HCT116 (cell line): ENCODE results near the gene RUNX1. TPM values are rescaled to one million over a fixed set of nuclear protein-coding genes. Genes with fewer than 3 reads are reported as not detected.

ENCODE experiments used
- ATAC-seq: fragments of 200-7000 bp; cut with Tn5 transposase; 2 replicates; pipeline ENCODE4 v1.9.1; 2020; ENCODE audit warnings: mild to moderate bottlenecking, moderate library complexity
- BruUV-seq: library from RNA; stranded (reverse); fragments of 400-500 nt; replicated peaks from 2 replicates; lab custom pipeline; 2021; lab: Mats Ljungman, UMichigan
- CTCF ChIA-PET: fragments of 300-600 bp; sonication (Branson Sonifier 250); formaldehyde crosslinking; loops from one replicate; lab custom pipeline; 2021; ENCODE audit warnings: antibody characterized with exemption; lab: Charles Lee
- POLR2A ChIA-PET: fragments of 300-600, 350-600 bp; sonication (Branson Sonifier 250); formaldehyde crosslinking; loops from one replicate; lab custom pipeline; 2021; ENCODE audit warnings: antibody characterized with exemption; lab: Charles Lee
- RAD21 ChIA-PET, 2 experiments: fragments of 300-600 bp; sonication (Branson Sonifier 250); formaldehyde crosslinking; loops; one replicate each; lab custom pipeline; 2023; ENCODE audit warnings: low total read pairs in 2 of 2; ENCODE audit not compliant: uncharacterized antibody in 2 of 2, unreplicated experiment in 2 of 2, low non-redundant PET in 1 of 2; lab: Charles Lee
- DNase-seq: peaks from one replicate; pipeline ENCODE4 v3.0.0-alpha.2; 2010; ENCODE audit warnings: low read depth, low spot score
- H2AFZ ChIP-seq: fragments of 200-600 bp; shearing (Covaris generic), sonication (generic); 2 replicates; pipeline ENCODE4 v1.6.1; 2017; ENCODE audit warnings: low read depth, mixed run types, mixed read lengths, antibody characterized with exemption, low read length; ENCODE audit not compliant: poor library complexity, severe bottlenecking
- H3K27ac ChIP-seq: 2 replicates; pipeline ENCODE4 v1.5.1; 2012; ENCODE audit warnings: low read depth, low read length
- H3K27me3 ChIP-seq: fragments of 200-600 bp; sonication (generic); 2 replicates; pipeline ENCODE4 v1.6.1; 2016; ENCODE audit warnings: mixed run types, low read length, mixed read lengths; ENCODE audit not compliant: insufficient read depth
- H3K36me3 ChIP-seq, 2 experiments: fragments of 200-500 bp in 1 of 2; fragments of 200-600 bp in 1 of 2; sonication (Bioruptor generic) in 1 of 2; sonication (generic) in 1 of 2; 2 replicates each; pipeline versions ENCODE4 v1.5.1 to v1.6.1; 2014 to 2016; ENCODE audit warnings: low read length in 2 of 2, inconsistent platforms in 1 of 2, mixed read lengths in 1 of 2, mixed run types in 1 of 2; ENCODE audit not compliant: insufficient read depth in 2 of 2, control insufficient read depth in 1 of 2
- H3K4me1 ChIP-seq, 2 experiments: fragments of 200-600 bp in 1 of 2; sonication (generic) in 1 of 2; 2 replicates each; pipeline versions ENCODE4 v1.5.1 to v1.6.1; 2012 to 2017; ENCODE audit warnings: low read length in 2 of 2, inconsistent platforms in 1 of 2, mild to moderate bottlenecking in 1 of 2, mixed read lengths in 1 of 2, mixed run types in 1 of 2, moderate library complexity in 1 of 2; ENCODE audit not compliant: insufficient read depth in 2 of 2, control insufficient read depth in 1 of 2
- H3K4me2 ChIP-seq: fragments of 200-600 bp; sonication (generic); 2 replicates; pipeline ENCODE4 v1.6.1; 2017; ENCODE audit warnings: mixed run types, low read length, mixed read lengths
- H3K4me3 ChIP-seq, 2 experiments: fragments of 200-600 bp in 1 of 2; sonication (generic) in 1 of 2; replicated peaks in 1 of 2; 2 replicates each; pipeline ENCODE4 v1.5.1; 2011 to 2016; ENCODE audit warnings: low read length in 2 of 2, control low read depth in 1 of 2, low read depth in 1 of 2, mild to moderate bottlenecking in 1 of 2, mixed read lengths in 1 of 2, mixed run types in 1 of 2
- H3K79me2 ChIP-seq: fragments of 200-600 bp; sonication (generic); 2 replicates; pipeline ENCODE4 v1.6.1; 2017; ENCODE audit warnings: mild to moderate bottlenecking, mixed run types, low read length, moderate library complexity, mixed read lengths; ENCODE audit not compliant: insufficient read depth
- H3K9ac ChIP-seq: fragments of 200-600 bp; sonication (generic); 2 replicates; pipeline ENCODE4 v1.6.1; 2016; ENCODE audit warnings: low read length, mixed read lengths
- H3K9me2 ChIP-seq: fragments of 200-600 bp; sonication (generic), shearing (Covaris generic); 2 replicates; pipeline ENCODE4 v1.6.1; 2017; ENCODE audit warnings: mixed run types, mild to moderate bottlenecking, moderate library complexity; ENCODE audit not compliant: insufficient read depth
- H3K9me3 ChIP-seq, 2 experiments: fragments of 200-500 bp in 1 of 2; fragments of 200-600 bp in 1 of 2; sonication (Bioruptor generic) in 1 of 2; sonication (generic) in 1 of 2; 2 replicates each; pipeline ENCODE4 v1.6.1; 2014 to 2017; ENCODE audit warnings: low read length in 2 of 2, mixed read lengths in 2 of 2, inconsistent platforms in 1 of 2, low read depth in 1 of 2, mild to moderate bottlenecking in 1 of 2, mixed run types in 1 of 2, moderate library complexity in 1 of 2; ENCODE audit not compliant: control insufficient read depth in 1 of 2, insufficient read depth in 1 of 2
- H4K20me1 ChIP-seq: fragments of 200-600 bp; sonication (generic), shearing (Covaris generic); 2 replicates; pipeline ENCODE4 v1.6.1; 2017; ENCODE audit warnings: mixed run types, mild to moderate bottlenecking, moderate library complexity; ENCODE audit not compliant: insufficient read depth
- ATF3 ChIP-seq: IDR thresholded peaks from 2 replicates; pipeline ENCODE4 v1.6.1; 2012
- CTCF ChIP-seq, 3 experiments: fragments of 200-600 bp in 1 of 3; sonication (generic) in 1 of 3; IDR thresholded peaks in 2 of 3; conservative IDR thresholded peaks in 1 of 3; 2 replicates each; pipeline ENCODE4 v1.5.1; 2012 to 2017; ENCODE audit warnings: low read depth in 2 of 3, low read length in 2 of 3, antibody characterized with exemption in 1 of 3, borderline replicate concordance in 1 of 3, control low read depth in 1 of 3, mild to moderate bottlenecking in 1 of 3, mixed read lengths in 1 of 3, mixed run types in 1 of 3, moderate library complexity in 1 of 3; ENCODE audit not compliant: insufficient read depth in 1 of 3
- EZH2 ChIP-seq: fragments of 200-600 bp; sonication (generic); IDR thresholded peaks from 2 replicates; pipeline ENCODE4 v1.6.1; 2017; ENCODE audit warnings: antibody characterized with exemption, mixed run types
- FOSL1 ChIP-seq: IDR thresholded peaks from 2 replicates; pipeline ENCODE4 v1.6.1; 2012; ENCODE audit warnings: low read depth
- JUND ChIP-seq: IDR thresholded peaks from 2 replicates; pipeline ENCODE4 v1.6.1; 2012
- MAX ChIP-seq: IDR thresholded peaks from 2 replicates; pipeline ENCODE4 v1.6.1; 2012
- POLR2A ChIP-seq: IDR thresholded peaks from 2 replicates; pipeline ENCODE4 v1.7.0; 2011; ENCODE audit warnings: borderline replicate concordance; ENCODE audit not compliant: insufficient read depth, insufficient read length; ENCODE audit errors: extremely low read depth
- SIN3A ChIP-seq: IDR thresholded peaks from 2 replicates; pipeline ENCODE4 v1.6.1; 2012; ENCODE audit warnings: low read depth
- SRF ChIP-seq: IDR thresholded peaks from 2 replicates; pipeline ENCODE4 v1.6.1; 2012; ENCODE audit warnings: low read depth
- TCF7L2 ChIP-seq: IDR thresholded peaks from 2 replicates; pipeline ENCODE4 v1.7.0; 2011; ENCODE audit warnings: borderline replicate concordance, inconsistent platforms; ENCODE audit not compliant: insufficient read depth, insufficient read length; ENCODE audit errors: extremely low read depth
- ZFX ChIP-seq: fragments of 450-650 bp; IDR thresholded peaks from 2 replicates; pipeline ENCODE4 v1.6.1; 2017
- intact Hi-C: fragments of 100-400 bp; cut with micrococcal nuclease; formaldehyde crosslinking; loops from 2 replicates; pipeline ENCODE4 v1.10.0; 2022
- total RNA-seq: library from RNA; stranded (reverse); gene quantifications from one replicate; pipeline ENCODE4 v1.2.1, GENCODE V29; 2021; ENCODE audit not compliant: unreplicated experiment

Gene RUNX1
- total RNA-seq, 1 experiment from 2014 or later: 33.5 TPM

- no peaks in the 10 kb centered on the region for H3K9me2 ChIP-seq
- POLR2A ChIA-PET: no interaction called here
- H2AFZ ChIP-seq: no peak overlapping the region
- no peaks in the 10 kb centered on the region for H4K20me1 ChIP-seq
- no peak overlapping the region for H3K4me3 ChIP-seq
- H3K9me3 ChIP-seq: no peaks in the 10 kb centered on the region
- H3K4me1 ChIP-seq: peaks cover 0 to 11% of the 10 kb centered on the region in 2 experiments; a peak in 1 of 4 replicates
- no peak overlapping the region for H3K4me2 ChIP-seq
- ATAC-seq: no peak
- H3K27me3 ChIP-seq: no peaks in the 10 kb centered on the region
- BruUV-seq: no TSS peak
- no peak overlapping the region for H3K9ac ChIP-seq
- no peak for DNase-seq
- RAD21 ChIA-PET: no interaction called here
- no peak overlapping the region for H3K27ac ChIP-seq
- no peaks in the 10 kb centered on the region for H3K79me2 ChIP-seq
- CTCF ChIA-PET: no interaction called here
- intact Hi-C loops: no loop called here
- TF ChIP-seq TCF7L2: no peak
- no peak for TF ChIP-seq MAX
- no peak for TF ChIP-seq EZH2
- TF ChIP-seq SIN3A: no peak
- no peak for TF ChIP-seq ZFX
- no peak for TF ChIP-seq JUND
- TF ChIP-seq FOSL1: no peak
- no peak for TF ChIP-seq POLR2A
- no peak for TF ChIP-seq CTCF (IDR thresholded peaks at IDR 0.05 in 2 of 3, conservative IDR thresholded peaks at IDR 0.05 in 1 of 3; ENCODE audit: borderline replicate concordance in 1 of 3, insufficient read depth in 1 of 3, low read depth in 2 of 3, low read length in 2 of 3)
- TF ChIP-seq SRF: no peak
- no peak for TF ChIP-seq ATF3
- TF ChIP-seq, all 23 proteins: peak for 0
- H3K36me3 ChIP-seq: no peaks in the 10 kb centered on the region
Observed at GRCh38 chr21:34924194-34924593, 124.9 kb downstream of the RUNX1 start.
